B cell (primary cell): ENCODE data around the gene KPNA1. TPM values are rescaled to one million over a fixed set of nuclear protein-coding genes. Genes with fewer than 3 reads are reported as not detected.

Source experiments
- ATAC-seq: fragments of 200-7000 bp; cut with Tn5 transposase; one replicate; pipeline ENCODE4 v1.10.0; 2021; ENCODE audit warnings: low read depth, mild to moderate bottlenecking, moderate number of reproducible peaks, moderate library complexity
- CTCF ChIA-PET: fragments of 350-600 bp; sonication (Branson Sonifier 250); formaldehyde crosslinking; loops from one replicate; lab custom pipeline; 2021; ENCODE audit warnings: antibody characterized with exemption, inconsistent platforms; lab: Charles Lee
- POLR2A ChIA-PET: fragments of 350-600 bp; sonication (Branson Sonifier 250); formaldehyde crosslinking; loops from one replicate; lab custom pipeline; 2021; ENCODE audit warnings: antibody characterized with exemption; lab: Charles Lee
- DNase-seq: peaks from one replicate; pipeline ENCODE4 v3.0.0; 2013
- H2AFZ ChIP-seq: 2 replicates; pipeline ENCODE4 v1.6.1; 2012; ENCODE audit warnings: mild to moderate bottlenecking, low read depth, low read length; ENCODE audit not compliant: insufficient read depth, poor library complexity, severe bottlenecking
- H3K27ac ChIP-seq, 2 donors: 1 replicate in 1 of 2; 2 replicates in 1 of 2; pipeline ENCODE4 v1.5.1; 2012 to 2013; ENCODE audit warnings: low read length in 2 of 2, mild to moderate bottlenecking in 2 of 2, moderate library complexity in 1 of 2
- H3K27me3 ChIP-seq, 4 experiments: fragments of 200-600 bp in 1 of 4; sonication (generic) in 1 of 4; replicated peaks in 1 of 4; 1 replicate in 2 of 4; 2 replicates in 2 of 4; pipeline versions ENCODE4 v1.6.1 to v1.7.0; 2013 to 2016; ENCODE audit warnings: low read length in 3 of 4, mild to moderate bottlenecking in 2 of 4, mixed read lengths in 1 of 4, moderate library complexity in 1 of 4; ENCODE audit not compliant: insufficient read depth in 4 of 4, control insufficient read depth in 3 of 4; ENCODE audit errors: control extremely low read depth in 1 of 4
- H3K36me3 ChIP-seq, 2 experiments: replicated peaks in 1 of 2; 1 replicate in 1 of 2; 2 replicates in 1 of 2; pipeline versions ENCODE4 v1.6.1 to v1.7.1; 2013; ENCODE audit warnings: low read length in 1 of 2; ENCODE audit not compliant: insufficient read depth in 2 of 2, control insufficient read depth in 1 of 2; ENCODE audit errors: control extremely low read depth in 1 of 2, extremely low read depth in 1 of 2
- H3K4me1 ChIP-seq, 2 donors: fragments of 200-600 bp in 1 of 2; sonication (generic) in 1 of 2; 1 replicate in 1 of 2; 2 replicates in 1 of 2; pipeline versions ENCODE4 v1.5.1 to v1.6.1; 2013 to 2017; ENCODE audit warnings: low read length in 2 of 2; ENCODE audit not compliant: control insufficient read depth in 2 of 2, insufficient read depth in 2 of 2
- H3K4me2 ChIP-seq: replicated peaks from 2 replicates; pipeline ENCODE3; 2012; ENCODE audit warnings: mild to moderate bottlenecking, low read depth, low read length; ENCODE audit not compliant: poor library complexity, severe bottlenecking
- H3K4me3 ChIP-seq, 5 experiments: fragments of 200-600 bp in 1 of 5; sonication (generic) in 1 of 5; 1 replicate in 3 of 5; 2 replicates in 2 of 5; pipeline versions ENCODE4 v1.5.1 to v1.7.0; 2011 to 2016; ENCODE audit warnings: low read length in 4 of 5, mild to moderate bottlenecking in 4 of 5, low read depth in 2 of 5, control low read depth in 1 of 5, moderate library complexity in 1 of 5; ENCODE audit not compliant: insufficient read depth in 1 of 5; ENCODE audit errors: control extremely low read depth in 1 of 5, extremely low read depth in 1 of 5
- H3K79me2 ChIP-seq: fragments of 200-600 bp; sonication (generic); one replicate; pipeline ENCODE4 v1.6.0; 2016; ENCODE audit warnings: low read length; ENCODE audit not compliant: control insufficient read depth, insufficient read depth
- H3K9ac ChIP-seq: fragments of 200-600 bp; sonication (generic); 2 replicates; pipeline ENCODE4 v1.6.1; 2017; ENCODE audit warnings: mild to moderate bottlenecking, low read length, moderate library complexity
- H3K9me3 ChIP-seq, 3 donors: one replicate each; pipeline versions ENCODE4 v1.6.1 to v1.7.1; 2013; ENCODE audit warnings: low read length in 2 of 3; ENCODE audit not compliant: control insufficient read depth in 2 of 3, insufficient read depth in 1 of 3; ENCODE audit errors: control extremely low read depth in 1 of 3
- H4K20me1 ChIP-seq: 2 replicates; pipeline ENCODE4 v1.6.0; 2012; ENCODE audit warnings: mild to moderate bottlenecking, low read length; ENCODE audit not compliant: insufficient read depth, control insufficient read depth, poor library complexity, severe bottlenecking
- H3K27ac Mint-ChIP-seq: one replicate; pipeline ENCODE4 v1.8.0; 2021; ENCODE audit warnings: mixed read lengths
- H3K27me3 Mint-ChIP-seq: one replicate; pipeline ENCODE4 v1.8.0; 2021; ENCODE audit warnings: mixed read lengths
- H3K4me1 Mint-ChIP-seq: one replicate; pipeline ENCODE4 v1.8.0; 2021; ENCODE audit warnings: mixed read lengths
- H3K4me3 Mint-ChIP-seq: one replicate; pipeline ENCODE4 v1.8.0; 2021; ENCODE audit warnings: mixed read lengths
- H3K9me3 Mint-ChIP-seq: one replicate; pipeline ENCODE4 v1.8.0; 2022; ENCODE audit warnings: mixed read lengths; ENCODE audit not compliant: insufficient read depth
- EZH2 ChIP-seq: IDR thresholded peaks from 2 replicates; pipeline ENCODE4 v1.6.1; 2012; ENCODE audit warnings: borderline replicate concordance, low read depth, mild to moderate bottlenecking, moderate library complexity, low read length; ENCODE audit not compliant: insufficient read depth, poor library complexity, severe bottlenecking
- WGBS: methylation state at CpG from one replicate; pipeline ENCODE4 v1.1.5; 2013; ENCODE audit warnings: missing lambda C conversion rate; ENCODE audit not compliant: insufficient coverage; 5-methylcytosine and 5-hydroxymethylcytosine counted together
- intact Hi-C: fragments of 100-400 bp; cut with micrococcal nuclease; formaldehyde crosslinking; loops from one replicate; pipeline ENCODE4 v1.10.0; 2022
- polyA plus RNA-seq: library from polyadenylated mRNA; depleted of rRNA; stranded (reverse); fragments of >200 nt; gene quantifications from 2 replicates; pipeline ENCODE4 v1.2.3, GENCODE V29; 2012
- total RNA-seq, 2 donors: library from RNA; stranded (reverse); fragments of 120-200 nt in 1 of 2; gene quantifications; 1 replicate in 1 of 2; 2 replicates in 1 of 2; pipeline versions ENCODE4 v1.2.3 to v1.2.4, GENCODE V29; 2013 to 2022
- TF ChIP-seq, protein P1 (sequence below): fragments of 200-600 bp; IDR thresholded peaks from one replicate; pipeline ENCODE4 v1.8.0; 2022; ENCODE audit warnings: antibody characterized with exemption, mild to moderate bottlenecking

KPNA1 gene
- total and polyA plus RNA-seq, 2 donors (not counting 1 experiment from before 2014, with no cell fraction given): 14.9 to 79.4 TPM

DNA sequence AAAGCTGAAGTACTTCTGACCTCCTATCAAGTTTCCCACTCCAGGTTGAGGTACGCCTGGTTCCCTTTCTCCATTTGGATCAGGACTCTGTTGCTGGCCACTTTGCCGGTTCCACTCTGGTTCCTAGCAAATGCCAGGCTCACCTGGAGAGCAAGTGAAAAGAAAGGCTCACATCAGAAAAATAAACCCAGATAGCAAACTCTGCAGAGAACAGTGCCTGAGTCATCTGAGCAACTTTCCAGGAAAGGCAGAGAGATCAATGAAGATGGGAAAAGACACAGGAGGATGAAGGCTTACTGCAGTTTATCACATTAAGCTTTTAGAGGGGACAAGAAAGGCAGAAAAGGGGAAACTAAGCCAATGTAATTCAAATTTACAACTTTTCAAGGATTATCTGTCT lies 57.0 kb downstream of the KPNA1 start:
- TF ChIP-seq, protein P1, sequence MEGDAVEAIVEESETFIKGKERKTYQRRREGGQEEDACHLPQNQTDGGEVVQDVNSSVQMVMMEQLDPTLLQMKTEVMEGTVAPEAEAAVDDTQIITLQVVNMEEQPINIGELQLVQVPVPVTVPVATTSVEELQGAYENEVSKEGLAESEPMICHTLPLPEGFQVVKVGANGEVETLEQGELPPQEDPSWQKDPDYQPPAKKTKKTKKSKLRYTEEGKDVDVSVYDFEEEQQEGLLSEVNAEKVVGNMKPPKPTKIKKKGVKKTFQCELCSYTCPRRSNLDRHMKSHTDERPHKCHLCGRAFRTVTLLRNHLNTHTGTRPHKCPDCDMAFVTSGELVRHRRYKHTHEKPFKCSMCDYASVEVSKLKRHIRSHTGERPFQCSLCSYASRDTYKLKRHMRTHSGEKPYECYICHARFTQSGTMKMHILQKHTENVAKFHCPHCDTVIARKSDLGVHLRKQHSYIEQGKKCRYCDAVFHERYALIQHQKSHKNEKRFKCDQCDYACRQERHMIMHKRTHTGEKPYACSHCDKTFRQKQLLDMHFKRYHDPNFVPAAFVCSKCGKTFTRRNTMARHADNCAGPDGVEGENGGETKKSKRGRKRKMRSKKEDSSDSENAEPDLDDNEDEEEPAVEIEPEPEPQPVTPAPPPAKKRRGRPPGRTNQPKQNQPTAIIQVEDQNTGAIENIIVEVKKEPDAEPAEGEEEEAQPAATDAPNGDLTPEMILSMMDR: no peak
- TF ChIP-seq EZH2: no peak
- intact Hi-C loops: loop anchor here (10.0 kb wide), 1 partner anchor 63 kb away; no protein-coding TSS in a partner anchor
- DNase-seq (no peak), ATAC-seq (no peak)
- Histone ChIP-seq H3K4me1 (no peaks in the 10 kb centered on the region), H2AFZ (no peak overlapping the region), H3K4me2 (no peak overlapping the region), H3K9me3 (no peaks in the 10 kb centered on the region), H3K36me3 (peaks cover 9 to 56% of the 10 kb centered on the region in 2 experiments), H3K27me3 (no peaks in the 10 kb centered on the region), H3K4me3 (no peak overlapping the region), H3K9ac (no peak overlapping the region), H4K20me1 (no peaks in the 10 kb centered on the region), H3K79me2 (no peaks in the 10 kb centered on the region), H3K27ac (no peak overlapping the region)
- no peaks in the 10 kb centered on the region for H3K27me3 Mint-ChIP-seq
- H3K9me3 Mint-ChIP-seq: no peaks in the 10 kb centered on the region
- no peak overlapping the region for H3K4me3 Mint-ChIP-seq
- WGBS: 100% methylated on average over 1 of the region's 2 CpGs
- POLR2A ChIA-PET: no interaction called here
- no peaks in the 10 kb centered on the region for H3K4me1 Mint-ChIP-seq
- CTCF ChIA-PET: interaction anchor here (1.0 to 2.3 kb wide), 5 partner anchors 55 to 571 kb away, joined by 3 to 11 read pairs (median 4); partner anchors contain the start of gene FAM162A
- H3K27ac Mint-ChIP-seq: no peak overlapping the region

DNA sequence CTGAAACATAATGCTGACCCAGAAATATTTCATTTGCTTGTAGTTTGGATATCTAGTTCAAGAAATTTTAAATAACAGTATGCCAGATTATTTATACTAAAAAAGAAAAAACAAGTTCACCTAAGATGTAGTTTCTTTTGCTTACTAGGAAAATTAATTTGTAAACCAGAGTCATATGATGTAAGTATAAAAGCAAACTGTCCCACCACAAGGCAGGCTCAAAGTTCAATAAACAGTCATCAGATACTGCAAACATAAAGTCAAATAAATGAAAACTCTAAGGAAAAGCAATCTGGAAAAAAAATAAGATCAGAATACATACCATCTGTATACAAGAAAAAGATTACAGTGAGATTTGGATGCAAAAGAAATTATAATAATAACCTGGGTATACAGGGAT lies 58.7 kb downstream of the KPNA1 start:
- no peaks in the 10 kb centered on the region for H4K20me1 ChIP-seq
- H2AFZ ChIP-seq: no peak overlapping the region
- intact Hi-C loops: loop anchor here (10.0 kb wide), 1 partner anchor 61 kb away; no protein-coding TSS in a partner anchor
- no peaks in the 10 kb centered on the region for H3K79me2 ChIP-seq
- no peak overlapping the region for H3K27ac ChIP-seq
- H3K4me2 ChIP-seq: no peak overlapping the region
- H3K27me3 ChIP-seq: no peaks in the 10 kb centered on the region
- no peaks in the 10 kb centered on the region for H3K4me1 ChIP-seq
- no peak for DNase-seq
- Mint-ChIP-seq H3K27me3 (no peaks in the 10 kb centered on the region), H3K27ac (no peak overlapping the region), H3K4me3 (no peak overlapping the region), H3K9me3 (no peaks in the 10 kb centered on the region), H3K4me1 (no peaks in the 10 kb centered on the region)
- POLR2A ChIA-PET: no interaction called here
- H3K36me3 ChIP-seq: peaks cover 8 to 57% of the 10 kb centered on the region in 2 experiments
- H3K4me3 ChIP-seq: no peak overlapping the region
- no peak for ATAC-seq
- H3K9me3 ChIP-seq: no peaks in the 10 kb centered on the region
- H3K9ac ChIP-seq: no peak overlapping the region
- CTCF ChIA-PET: interaction anchor here (0.9 kb wide), 1 partner anchor 11 kb away, joined by 3 read pairs; no protein-coding TSS in a partner anchor
- TF ChIP-seq EZH2: no peak
- TF ChIP-seq, protein P1: no peak
